ENCODE measurements around the gene COPS7A.
A peak's percentile ranks its signal among the peaks of the same experiment; 100 is the strongest.

Gene COPS7A

DNA sequence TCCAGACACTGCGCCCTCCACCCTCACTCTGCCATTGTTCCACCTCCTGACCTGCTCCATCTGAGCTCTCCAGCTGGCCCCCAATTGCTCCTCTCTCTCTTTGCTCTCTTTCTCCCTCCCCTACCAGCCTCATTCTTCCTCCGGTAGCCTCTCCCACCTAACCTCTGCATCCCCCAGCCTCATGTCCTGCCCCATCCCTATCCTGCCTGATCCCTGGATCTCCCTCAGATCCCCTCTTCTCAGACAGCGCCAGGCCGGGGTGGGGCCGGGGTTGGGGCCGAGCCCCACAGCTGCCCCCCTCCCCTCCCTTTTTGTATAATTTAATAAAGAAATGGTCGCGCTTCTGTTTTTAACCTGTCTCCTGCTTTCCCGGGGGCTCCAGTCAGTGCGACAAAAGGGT is 46.8 kb downstream of the COPS7A start:
- no peak for DNase-seq

DNA sequence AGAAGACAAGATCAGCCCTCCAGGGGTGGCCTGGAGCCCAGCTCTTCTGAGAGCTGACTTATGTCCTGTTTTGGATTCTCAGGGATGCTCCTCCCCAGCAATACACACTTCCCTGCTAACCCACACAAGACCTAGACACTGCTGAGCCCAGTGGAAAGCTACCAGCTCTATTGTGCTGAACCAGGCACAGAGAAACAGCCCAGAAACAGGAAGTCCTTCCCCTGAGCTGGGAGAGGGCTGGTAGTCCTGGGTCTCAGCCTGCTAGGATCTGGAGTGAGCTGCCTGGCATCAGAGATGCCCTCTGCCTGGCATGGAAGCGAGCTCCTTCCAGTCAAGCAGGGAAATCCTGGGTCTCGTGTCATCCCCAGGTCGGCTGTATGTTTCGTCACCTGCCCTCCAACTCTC is 47.2 kb downstream of the COPS7A start:
- peak; percentile 19 for DNase-seq

DNA sequence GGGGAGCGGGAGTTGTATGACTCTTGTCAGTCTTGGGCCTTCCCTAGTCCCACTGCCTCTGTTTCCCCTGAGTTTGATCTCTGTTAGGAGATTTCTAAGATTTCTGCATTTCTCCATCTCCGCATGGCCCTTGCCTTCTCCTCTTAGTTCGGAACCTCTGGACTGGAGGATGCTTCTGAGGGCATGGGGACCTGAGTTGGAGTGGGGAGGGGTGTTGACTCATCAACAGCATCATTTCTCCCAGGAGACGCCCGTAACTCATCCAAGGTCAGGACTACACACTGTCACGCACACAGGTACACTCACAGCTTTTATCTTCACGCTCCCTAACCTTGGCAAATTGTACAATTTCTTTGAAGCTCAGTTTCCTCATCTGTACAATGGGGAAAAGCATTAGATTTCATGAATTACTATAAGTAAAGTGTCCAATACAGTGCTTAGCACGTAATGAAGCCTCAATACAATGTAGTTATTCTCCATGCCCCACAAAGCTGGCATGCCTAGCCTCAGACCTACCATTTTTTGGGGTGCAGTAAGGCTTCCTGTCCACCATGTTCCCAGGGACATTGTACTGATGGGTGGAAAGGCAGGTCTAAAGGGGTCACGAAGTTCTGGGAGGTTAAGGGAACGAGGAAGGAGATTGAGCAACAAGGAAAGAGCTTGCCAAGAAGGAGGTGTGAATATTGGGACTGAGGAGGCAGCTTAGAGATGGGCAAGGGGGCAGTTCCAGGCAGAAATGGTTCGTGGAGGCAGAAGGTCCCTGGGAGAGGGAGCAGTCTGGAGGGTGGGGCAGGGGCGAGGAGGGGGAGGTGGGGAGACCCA is 47.9 kb downstream of the COPS7A start:
- no peak for DNase-seq

DNA sequence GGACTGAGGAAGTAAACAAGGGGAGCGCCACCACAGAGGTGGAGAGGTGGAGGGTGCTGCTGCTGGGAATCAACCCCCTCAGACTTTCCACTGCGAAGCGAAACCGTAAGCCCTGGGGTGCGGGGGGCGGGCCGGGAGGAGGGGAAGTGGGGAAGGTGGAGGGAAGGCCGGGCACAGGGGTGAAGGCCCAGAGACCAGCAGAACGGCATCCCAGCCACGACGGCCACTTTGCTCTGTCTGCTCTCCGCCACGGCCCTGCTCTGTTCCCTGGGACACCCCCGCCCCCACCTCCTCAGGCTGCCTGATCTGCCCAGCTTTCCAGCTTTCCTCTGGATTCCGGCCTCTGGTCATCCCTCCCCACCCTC is 48.5 kb downstream of the COPS7A start, which contains the start of gene LAG3:
Gene LAG3, plus strand, starts transcription at position 190 of the 365 bp plus-strand sequence. CDS start 333 bp downstream, outside the sequence.
- DNase-seq: no peak

DNA sequence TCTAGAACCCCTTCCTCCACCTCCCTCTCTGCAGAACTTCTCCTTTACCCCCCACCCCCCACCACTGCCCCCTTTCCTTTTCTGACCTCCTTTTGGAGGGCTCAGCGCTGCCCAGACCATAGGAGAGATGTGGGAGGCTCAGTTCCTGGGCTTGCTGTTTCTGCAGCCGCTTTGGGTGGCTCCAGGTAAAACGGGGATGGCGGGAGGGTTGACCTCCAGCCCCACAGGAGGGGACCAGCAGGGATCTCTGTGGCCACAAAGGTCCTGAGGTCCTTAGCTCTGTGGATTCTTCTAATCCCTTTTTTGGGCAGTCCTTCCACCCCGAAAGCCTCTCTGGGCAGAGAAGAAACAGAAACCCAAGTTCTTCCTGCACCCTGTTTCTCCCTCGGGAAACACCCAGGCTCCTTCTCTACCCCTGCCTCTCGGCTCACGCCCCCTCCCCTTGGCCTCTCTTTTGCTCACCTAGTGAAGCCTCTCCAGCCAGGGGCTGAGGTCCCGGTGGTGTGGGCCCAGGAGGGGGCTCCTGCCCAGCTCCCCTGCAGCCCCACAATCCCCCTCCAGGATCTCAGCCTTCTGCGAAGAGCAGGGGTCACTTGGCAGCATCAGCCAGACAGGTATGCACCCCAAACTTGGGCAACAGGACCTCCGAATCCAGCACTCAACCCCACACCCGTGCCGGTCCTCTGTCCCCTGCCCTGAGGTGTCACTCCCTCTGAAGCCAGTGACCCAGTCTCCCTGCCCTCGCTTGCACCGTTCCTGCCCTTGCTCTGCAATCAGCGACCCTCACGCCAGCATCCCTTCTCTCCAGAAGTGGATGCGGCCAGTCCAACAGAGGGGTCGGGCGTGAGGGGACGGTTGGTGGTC is 49.1 kb downstream of the COPS7A start:
- DNase-seq: no peak

DNA sequence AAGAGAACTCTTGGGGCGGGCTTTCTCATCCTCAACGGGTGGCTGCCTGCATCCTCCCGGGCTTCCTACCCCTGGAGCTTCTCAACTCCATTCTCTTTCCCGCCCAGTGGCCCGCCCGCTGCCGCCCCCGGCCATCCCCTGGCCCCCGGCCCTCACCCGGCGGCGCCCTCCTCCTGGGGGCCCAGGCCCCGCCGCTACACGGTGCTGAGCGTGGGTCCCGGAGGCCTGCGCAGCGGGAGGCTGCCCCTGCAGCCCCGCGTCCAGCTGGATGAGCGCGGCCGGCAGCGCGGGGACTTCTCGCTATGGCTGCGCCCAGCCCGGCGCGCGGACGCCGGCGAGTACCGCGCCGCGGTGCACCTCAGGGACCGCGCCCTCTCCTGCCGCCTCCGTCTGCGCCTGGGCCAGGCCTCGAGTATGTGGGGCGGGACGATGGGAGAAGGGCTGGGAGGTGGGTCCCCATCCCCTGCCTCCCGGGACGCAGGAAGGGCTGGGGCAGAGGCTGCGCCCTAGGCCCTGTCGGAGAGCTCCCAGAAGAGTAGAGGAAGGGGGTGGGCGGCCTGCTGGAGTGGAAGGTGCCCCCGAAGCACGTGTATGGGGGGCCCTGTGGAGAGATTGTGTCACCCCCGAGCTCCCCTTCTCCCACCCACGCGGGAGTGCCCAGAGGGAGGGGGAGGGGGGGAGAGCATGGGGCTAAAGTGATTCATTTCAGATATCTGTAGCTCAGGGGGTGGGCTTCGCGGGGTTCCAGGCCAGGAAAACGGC is 49.9 kb downstream of the COPS7A start:
- DNase-seq: no peak

DNA sequence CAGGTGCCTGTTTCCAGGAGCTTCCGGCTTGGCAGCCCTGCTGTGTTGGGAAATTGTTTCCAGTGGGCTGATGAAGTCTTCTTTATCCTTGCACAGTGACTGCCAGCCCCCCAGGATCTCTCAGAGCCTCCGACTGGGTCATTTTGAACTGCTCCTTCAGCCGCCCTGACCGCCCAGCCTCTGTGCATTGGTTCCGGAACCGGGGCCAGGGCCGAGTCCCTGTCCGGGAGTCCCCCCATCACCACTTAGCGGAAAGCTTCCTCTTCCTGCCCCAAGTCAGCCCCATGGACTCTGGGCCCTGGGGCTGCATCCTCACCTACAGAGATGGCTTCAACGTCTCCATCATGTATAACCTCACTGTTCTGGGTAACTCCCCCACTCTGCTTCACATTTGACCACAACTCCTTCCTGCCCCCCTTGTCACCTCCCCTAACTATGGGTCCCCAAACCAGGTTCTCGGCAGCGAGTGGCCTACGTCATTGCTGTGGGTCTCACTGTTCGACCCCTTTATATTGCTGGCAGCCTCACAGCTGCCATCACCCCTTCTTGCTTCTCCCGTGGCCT is 50.7 kb downstream of the COPS7A start:
- DNase-seq: no peak

DNA sequence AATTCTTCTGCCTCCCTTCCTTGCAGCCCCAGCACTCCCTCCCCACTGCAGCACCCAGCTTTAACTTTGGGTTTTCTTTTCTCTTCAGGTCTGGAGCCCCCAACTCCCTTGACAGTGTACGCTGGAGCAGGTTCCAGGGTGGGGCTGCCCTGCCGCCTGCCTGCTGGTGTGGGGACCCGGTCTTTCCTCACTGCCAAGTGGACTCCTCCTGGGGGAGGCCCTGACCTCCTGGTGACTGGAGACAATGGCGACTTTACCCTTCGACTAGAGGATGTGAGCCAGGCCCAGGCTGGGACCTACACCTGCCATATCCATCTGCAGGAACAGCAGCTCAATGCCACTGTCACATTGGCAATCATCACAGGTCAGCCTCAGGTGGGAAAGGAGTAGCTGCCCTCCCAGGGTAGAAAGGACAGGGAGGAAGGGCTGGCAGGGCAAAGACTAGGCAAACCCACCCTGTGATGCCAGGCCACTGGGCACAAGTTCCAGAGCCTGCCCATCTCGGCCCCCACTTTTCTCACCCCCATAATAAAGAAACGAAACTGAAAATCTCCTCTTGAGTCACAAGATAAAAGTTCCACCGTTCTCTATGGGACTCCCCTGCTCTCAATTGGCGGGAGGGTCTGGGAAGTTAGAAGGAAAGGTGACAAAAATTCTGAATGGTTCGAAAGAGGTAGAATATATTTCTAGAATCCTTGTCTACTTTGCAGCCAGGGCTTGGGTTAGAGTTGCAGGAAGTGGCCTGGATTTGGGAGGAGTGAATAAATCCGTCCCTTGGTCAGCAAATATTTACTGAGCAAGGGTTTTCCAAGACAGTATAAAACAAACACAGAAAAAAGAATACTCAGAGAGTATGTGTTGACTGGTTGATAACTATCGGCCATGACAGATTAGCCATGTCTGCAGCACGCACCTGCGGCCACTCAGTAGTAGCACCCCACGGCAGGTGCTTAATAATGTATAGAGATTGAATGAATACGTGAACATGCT is 51.6 kb downstream of the COPS7A start:
- no peak for DNase-seq

DNA sequence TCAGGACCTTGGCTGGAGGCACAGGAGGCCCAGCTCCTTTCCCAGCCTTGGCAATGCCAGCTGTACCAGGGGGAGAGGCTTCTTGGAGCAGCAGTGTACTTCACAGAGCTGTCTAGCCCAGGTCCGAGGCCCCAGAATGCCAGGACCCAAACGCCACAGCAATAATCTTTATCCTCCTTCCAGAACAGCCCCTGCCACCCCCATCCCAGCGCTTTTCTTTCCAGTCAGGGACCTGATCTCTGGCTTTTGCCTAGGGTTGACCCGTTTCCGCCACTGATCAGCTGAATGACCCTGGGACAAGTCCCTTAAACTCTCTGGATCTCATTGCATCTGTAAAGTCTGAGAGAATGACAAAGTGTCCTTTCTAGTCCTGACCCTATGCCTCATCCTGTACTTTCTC is 53.5 kb downstream of the COPS7A start:
- no peak for DNase-seq

DNA sequence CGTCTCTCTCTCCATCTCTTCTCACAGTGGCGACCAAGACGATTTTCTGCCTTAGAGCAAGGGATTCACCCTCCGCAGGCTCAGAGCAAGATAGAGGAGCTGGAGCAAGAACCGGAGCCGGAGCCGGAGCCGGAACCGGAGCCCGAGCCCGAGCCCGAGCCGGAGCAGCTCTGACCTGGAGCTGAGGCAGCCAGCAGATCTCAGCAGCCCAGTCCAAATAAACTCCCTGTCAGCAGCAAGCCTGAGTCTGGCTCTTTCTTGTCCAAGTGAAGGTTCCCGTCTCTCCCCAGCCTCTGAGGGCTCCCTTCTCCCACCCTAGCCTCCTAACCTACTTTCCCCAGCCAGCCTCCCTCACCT is 54.3 kb downstream of the COPS7A start:
- peak; percentile 16 for DNase-seq

DNA sequence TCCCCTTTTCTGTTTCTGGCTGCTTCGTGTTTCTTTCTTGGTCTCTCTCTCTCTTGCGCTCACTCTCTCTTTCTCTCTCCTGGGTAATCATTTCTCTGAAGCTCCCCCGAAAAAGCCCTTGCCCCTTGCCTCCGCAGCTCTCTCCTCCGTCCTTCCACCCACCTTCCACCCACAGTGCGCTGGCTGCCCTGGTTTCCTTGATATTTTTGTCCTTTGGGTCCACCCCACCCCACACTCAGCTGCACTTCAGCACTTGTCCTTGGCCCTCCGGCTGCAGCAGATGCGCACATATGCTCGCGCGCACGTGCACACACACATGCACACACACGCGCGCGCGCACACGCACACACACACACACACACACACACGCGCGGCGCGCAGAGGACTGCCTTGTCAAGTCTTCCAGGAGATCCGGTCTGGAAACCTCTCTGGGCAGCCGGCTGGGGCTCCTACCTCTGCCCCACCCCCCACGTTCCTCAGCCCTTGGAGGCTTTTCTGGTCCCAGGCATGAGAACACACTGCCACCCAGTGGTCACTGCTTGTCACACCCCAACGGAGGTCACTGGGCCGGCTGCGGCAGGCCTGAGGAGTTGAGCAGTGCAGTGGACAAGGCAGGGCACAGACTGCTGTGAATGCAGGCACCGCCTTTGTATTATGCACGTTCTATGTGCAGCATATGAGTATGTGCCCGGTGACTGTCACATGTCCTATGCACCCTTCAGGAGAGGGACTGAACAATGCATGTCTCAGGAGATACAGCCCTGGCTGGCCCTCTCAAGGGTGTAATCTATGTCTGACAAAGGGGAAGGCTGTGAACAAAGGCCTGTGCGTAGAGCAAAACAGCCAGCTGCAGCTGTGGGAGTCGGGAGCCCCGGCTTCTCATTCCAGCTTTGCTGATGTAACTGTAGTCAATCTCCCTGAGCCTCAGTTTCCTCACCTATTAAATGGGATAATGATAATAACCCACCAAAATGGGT is 55.0 kb downstream of the COPS7A start:
- peak; percentile 94 for DNase-seq

DNA sequence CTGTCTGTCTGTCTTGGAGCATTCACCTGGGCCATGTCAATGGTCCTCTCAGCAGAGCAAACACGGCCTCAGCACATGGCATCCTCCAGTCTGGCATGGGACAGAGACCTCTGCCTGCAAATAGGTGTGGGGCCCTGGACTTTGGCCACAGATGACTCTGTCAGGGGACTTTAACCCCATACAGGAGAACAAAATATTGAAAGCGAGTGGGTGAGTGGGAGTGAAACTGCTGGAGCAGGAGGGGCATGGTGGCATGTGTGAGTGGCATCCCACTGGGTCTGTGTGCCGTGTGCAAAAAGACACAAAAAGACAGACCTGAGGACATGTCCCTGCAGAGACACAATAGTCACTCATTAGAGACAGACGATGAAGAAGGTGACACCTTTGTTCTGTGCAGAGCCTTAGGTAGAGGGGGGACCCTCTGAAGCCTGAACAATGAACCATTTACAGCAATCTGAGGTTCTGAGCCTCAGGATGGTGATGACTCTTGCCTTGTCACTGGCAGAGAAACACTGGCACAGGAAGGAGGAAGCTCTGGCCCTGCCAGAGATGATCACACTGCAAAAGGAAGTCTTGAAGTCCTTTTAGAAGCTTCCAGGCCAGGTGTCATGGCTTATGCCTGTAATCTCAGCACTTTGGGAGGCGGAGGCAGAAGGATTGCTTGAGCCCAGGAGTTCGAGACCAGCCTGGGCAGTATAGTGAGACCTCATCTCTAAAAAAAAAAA is 56.0 kb downstream of the COPS7A start:
- DNase-seq: no peak

DNA sequence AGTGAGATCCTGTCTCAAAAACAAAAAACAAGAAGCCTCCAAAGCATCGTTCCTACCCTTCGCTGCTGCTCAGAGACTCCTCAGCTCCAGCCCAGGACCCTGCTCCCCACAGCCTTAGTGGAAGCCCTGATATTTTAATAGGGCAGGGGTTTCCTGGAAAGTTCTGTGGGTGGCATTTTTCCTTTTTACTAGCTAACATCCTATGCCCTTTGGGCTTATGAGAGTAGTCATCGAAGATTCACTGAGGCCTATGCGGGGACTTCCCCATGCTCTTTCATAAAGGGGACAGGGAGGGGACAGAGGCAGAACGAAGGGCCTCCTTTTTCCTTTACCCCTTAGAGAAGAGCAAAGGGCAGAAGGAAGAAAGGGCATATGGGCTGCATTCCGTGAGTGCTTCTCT is 56.7 kb downstream of the COPS7A start:
- no peak for DNase-seq

Data from EL (cell line).